ENCODE measurements around the gene ITPR1.

Gene ITPR1

DNA sequence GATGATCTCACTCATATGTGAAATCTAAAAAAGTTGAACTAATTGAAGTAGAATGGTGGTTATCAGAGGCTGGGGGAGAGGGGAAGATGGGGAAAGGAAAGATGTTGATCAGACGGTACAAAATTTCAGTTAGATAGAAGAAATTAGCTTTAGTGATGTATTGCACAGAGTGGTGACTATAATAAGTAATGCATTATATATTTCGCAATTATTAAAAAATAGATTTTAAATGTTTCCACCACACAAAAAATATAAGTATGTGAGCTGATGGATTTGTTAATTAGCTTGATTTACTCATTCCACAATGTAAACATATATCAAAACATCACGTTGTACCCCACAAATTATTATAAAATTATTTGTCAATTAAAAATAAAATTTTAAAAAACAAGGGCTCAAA is 34.2 kb upstream of the ITPR1 start:
- POLR2A ChIA-PET = no interaction called here
- DNase-seq (ENCODE audit: extremely low spot score) = no peak
- CTCF ChIA-PET = no interaction called here
- TF ChIP-seq HDGF (IDR thresholded peaks at IDR 0.05; ENCODE audit: borderline replicate concordance) (no peak), CTBP1 (IDR thresholded peaks at IDR 0.05; ENCODE audit: borderline replicate concordance) (no peak), PKNOX1 (IDR thresholded peaks at IDR 0.05) (no peak), ARNT (IDR thresholded peaks at IDR 0.05) (no peak), FOXA1 (IDR thresholded peaks at IDR 0.05) (no peak), NFRKB (IDR thresholded peaks at IDR 0.05) (no peak), SP1 (IDR thresholded peaks at IDR 0.05) (no peak), SUZ12 (IDR thresholded peaks at IDR 0.05) (no peak), ZNF384 (IDR thresholded peaks at IDR 0.05) (no peak), BHLHE40 (IDR thresholded peaks at IDR 0.05; ENCODE audit: borderline replicate concordance) (no peak), LEF1 (IDR thresholded peaks at IDR 0.05; ENCODE audit: borderline replicate concordance) (no peak), ELF4 (IDR thresholded peaks at IDR 0.05) (no peak), FOXM1 (IDR thresholded peaks at IDR 0.05; ENCODE audit: borderline replicate concordance) (no peak), L3MBTL2 (conservative IDR thresholded peaks at IDR 0.05) (no peak), FOXK2 (IDR thresholded peaks at IDR 0.05) (no peak), TARDBP (IDR thresholded peaks at IDR 0.05) (no peak)

DNA sequence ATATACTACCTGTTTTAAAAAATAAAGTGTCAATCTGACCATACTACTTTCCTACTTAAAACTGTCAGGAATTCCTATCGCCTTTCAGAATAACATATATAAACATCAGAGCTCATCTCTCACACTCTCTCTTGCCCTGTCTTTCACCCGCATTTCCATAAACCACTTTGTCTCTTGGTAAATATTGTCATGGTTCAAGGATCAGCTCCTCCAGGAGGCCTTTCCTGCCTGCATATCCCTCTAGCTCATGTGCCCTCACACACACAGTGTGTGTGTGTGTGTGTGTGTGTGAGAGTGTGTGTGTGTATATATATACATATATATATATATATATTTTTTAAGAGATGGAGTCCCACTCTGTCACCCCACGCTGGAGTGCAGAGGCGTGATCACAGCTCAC is 32.8 kb upstream of the ITPR1 start:
- CTCF ChIA-PET = no interaction called here
- POLR2A ChIA-PET = no interaction called here
- DNase-seq (ENCODE audit: extremely low spot score) = no peak
- no peak for TF ChIP-seq ELF4 (IDR thresholded peaks at IDR 0.05)
- no peak for TF ChIP-seq PKNOX1 (IDR thresholded peaks at IDR 0.05)
- TF ChIP-seq FOXM1 (IDR thresholded peaks at IDR 0.05; ENCODE audit: borderline replicate concordance) = no peak
- TF ChIP-seq SUZ12 (IDR thresholded peaks at IDR 0.05) = no peak
- no peak for TF ChIP-seq TARDBP (IDR thresholded peaks at IDR 0.05)
- TF ChIP-seq ZNF384 (IDR thresholded peaks at IDR 0.05) = no peak
- TF ChIP-seq SP1 (IDR thresholded peaks at IDR 0.05) = no peak

- POLR2A ChIA-PET = no interaction called here
- DNase-seq (ENCODE audit: extremely low spot score) = no peak
- CTCF ChIA-PET = interaction anchor here (0.6 kb wide), 1 partner anchor 41 kb away, joined by 3 read pairs; no protein-coding TSS in a partner anchor
- no peak for TF ChIP-seq CTBP1 (IDR thresholded peaks at IDR 0.05; ENCODE audit: borderline replicate concordance)
- TF ChIP-seq SUZ12 (IDR thresholded peaks at IDR 0.05) = no peak
- TF ChIP-seq FOXA1 (IDR thresholded peaks at IDR 0.05) = no peak
- no peak for TF ChIP-seq ARNT (IDR thresholded peaks at IDR 0.05)
- no peak for TF ChIP-seq TARDBP (IDR thresholded peaks at IDR 0.05)
- TF ChIP-seq ELF4 (IDR thresholded peaks at IDR 0.05) = no peak
- TF ChIP-seq BHLHE40 (IDR thresholded peaks at IDR 0.05; ENCODE audit: borderline replicate concordance) = no peak
- no peak for TF ChIP-seq HDGF (IDR thresholded peaks at IDR 0.05; ENCODE audit: borderline replicate concordance)
- TF ChIP-seq SP1 (IDR thresholded peaks at IDR 0.05) = no peak
- no peak for TF ChIP-seq FOXM1 (IDR thresholded peaks at IDR 0.05; ENCODE audit: borderline replicate concordance)
- TF ChIP-seq LEF1 (IDR thresholded peaks at IDR 0.05; ENCODE audit: borderline replicate concordance) = no peak
Observed at GRCh38 chr3:4461468-4462090, 31.6 kb upstream of the ITPR1 start.

DNA sequence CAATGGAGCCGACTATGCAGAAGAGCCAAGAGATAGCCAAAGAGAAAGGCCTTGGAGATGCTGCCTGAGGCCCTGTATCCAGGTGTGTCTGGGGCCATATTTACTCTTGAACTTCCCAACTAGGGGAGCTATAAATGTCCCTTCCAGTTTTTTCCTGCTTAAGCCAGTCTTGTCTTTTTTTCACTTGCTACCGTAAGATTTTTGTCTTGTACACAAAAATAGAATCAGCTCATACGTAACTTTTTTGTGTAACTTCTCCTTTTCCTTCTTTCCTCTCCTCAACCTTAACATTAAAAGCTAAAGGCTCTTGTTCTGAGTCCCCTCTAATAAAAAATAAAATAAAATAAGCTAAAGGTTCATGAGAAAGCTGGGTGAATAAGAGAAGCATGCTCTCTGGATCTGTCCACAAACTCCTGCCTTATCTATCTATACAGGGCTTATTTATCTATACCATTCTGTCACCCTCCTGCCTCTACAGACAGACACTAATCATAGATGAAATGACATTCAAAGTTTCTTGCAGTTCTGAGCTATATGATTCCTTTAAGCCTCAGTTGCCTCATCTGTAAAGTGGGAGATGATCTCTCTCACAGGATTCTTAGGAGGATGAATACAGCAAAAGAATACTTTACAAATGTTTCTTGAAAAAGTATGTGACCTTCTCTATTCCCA is 30.6 kb upstream of the ITPR1 start:
- no peak for DNase-seq (ENCODE audit: extremely low spot score)
- no peak for TF ChIP-seq ZNF384 (IDR thresholded peaks at IDR 0.05)
- TF ChIP-seq FOXM1 (IDR thresholded peaks at IDR 0.05; ENCODE audit: borderline replicate concordance) = no peak
- no peak for TF ChIP-seq NFRKB (IDR thresholded peaks at IDR 0.05)
- no peak for TF ChIP-seq ARNT (IDR thresholded peaks at IDR 0.05)
- TF ChIP-seq LEF1 (IDR thresholded peaks at IDR 0.05; ENCODE audit: borderline replicate concordance) = no peak
- TF ChIP-seq PKNOX1 (IDR thresholded peaks at IDR 0.05) = no peak
- TF ChIP-seq HDGF (IDR thresholded peaks at IDR 0.05; ENCODE audit: borderline replicate concordance) = no peak
- TF ChIP-seq FOXK2 (IDR thresholded peaks at IDR 0.05) = no peak
- TF ChIP-seq TARDBP (IDR thresholded peaks at IDR 0.05) = no peak
- TF ChIP-seq SUZ12 (IDR thresholded peaks at IDR 0.05) = no peak
- TF ChIP-seq BHLHE40 (IDR thresholded peaks at IDR 0.05; ENCODE audit: borderline replicate concordance) = no peak
- no peak for TF ChIP-seq FOXA1 (IDR thresholded peaks at IDR 0.05)
- TF ChIP-seq SP1 (IDR thresholded peaks at IDR 0.05) = no peak
- no peak for TF ChIP-seq CTBP1 (IDR thresholded peaks at IDR 0.05; ENCODE audit: borderline replicate concordance)
- ChIA-PET CTCF (interaction anchor here (0.8 kb wide), 1 partner anchor 108 kb away, joined by 3 read pairs; no protein-coding TSS in a partner anchor), POLR2A (no interaction called here)

GRCh38 chr3:4464576-4464975 is 28.6 kb upstream of the ITPR1 start:
- ChIA-PET CTCF (no interaction called here), POLR2A (no interaction called here)
- TF ChIP-seq SUZ12 (IDR thresholded peaks at IDR 0.05) (no peak), FOXA1 (IDR thresholded peaks at IDR 0.05) (no peak), FOXK2 (IDR thresholded peaks at IDR 0.05) (no peak), NFRKB (IDR thresholded peaks at IDR 0.05) (no peak)
- no peak for DNase-seq (ENCODE audit: extremely low spot score)

All from HEK293T (cell line).